Left ventricle myocardium inferior (tissue), 1 donor: ENCODE data around the gene DMRT1. TPM values are rescaled to one million over a fixed set of nuclear protein-coding genes. Genes with fewer than 3 reads are reported as not detected.

Source experiments
- DNase-seq: peaks from one replicate; pipeline ENCODE4 v3.0.0-alpha.2; 2020
- H3K27ac ChIP-seq: fragments of 200-600 bp; replicated peaks from 2 replicates; pipeline ENCODE4 v1.8.0; 2021
- H3K27me3 ChIP-seq: fragments of 200-600 bp; 2 replicates; pipeline ENCODE4 v1.8.0; 2021; ENCODE audit warnings: low read depth
- H3K36me3 ChIP-seq: fragments of 200-600 bp; 2 replicates; pipeline ENCODE4 v1.8.0; 2021
- H3K4me1 ChIP-seq: fragments of 200-600 bp; 2 replicates; pipeline ENCODE4 v1.8.0; 2021
- H3K4me3 ChIP-seq: fragments of 200-600 bp; 2 replicates; pipeline ENCODE4 v1.8.0; 2021; ENCODE audit warnings: mild to moderate bottlenecking, moderate library complexity
- H3K9me3 ChIP-seq: fragments of 200-600 bp; replicated peaks from 2 replicates; pipeline ENCODE4 v1.8.0; 2021
- CTCF ChIP-seq: fragments of 200-600 bp; IDR thresholded peaks from 2 replicates; pipeline ENCODE4 v1.8.0; 2021; ENCODE audit warnings: antibody characterized with exemption, mild to moderate bottlenecking, borderline replicate concordance
- intact Hi-C: fragments of 100-400 bp; cut with micrococcal nuclease; formaldehyde crosslinking; loops from one replicate; pipeline ENCODE4 v1.11.0; 2022
- total RNA-seq: library from RNA; stranded (reverse); fragmentation: NEBNext Ultra II Directional; extraction: Animal tissue kit (Norgen Biotek cat#: 25700); gene quantifications from one replicate; pipeline ENCODE4 v1.2.1, GENCODE V29; 2021
- donor health status: DM: no; HTN: yes; CAD: no; lungs with severe emphysema.

The DMRT1 gene
- total RNA-seq, 1 donor from 2014 or later = not detected

- no peak for TF ChIP-seq CTCF
- intact Hi-C loops = no loop called here
- H3K27ac ChIP-seq = no peak overlapping the region
- no peaks in the 10 kb centered on the region for H3K9me3 ChIP-seq
- no peak overlapping the region for H3K4me3 ChIP-seq
- no peak for DNase-seq
- no peaks in the 10 kb centered on the region for H3K36me3 ChIP-seq
- no peaks in the 10 kb centered on the region for H3K27me3 ChIP-seq
- peaks cover 4% of the 10 kb centered on the region for H3K4me1 ChIP-seq
Measured at GRCh38 chr9:818958-819357, 22.5 kb upstream of the DMRT1 start.

- Histone ChIP-seq H3K4me1 (no peaks in the 10 kb centered on the region), H3K27ac (no peak overlapping the region), H3K36me3 (no peaks in the 10 kb centered on the region), H3K4me3 (no peak overlapping the region), H3K9me3 (no peaks in the 10 kb centered on the region), H3K27me3 (peaks cover 33% of the 10 kb centered on the region)
- TF ChIP-seq CTCF = no peak
- intact Hi-C loops = no loop called here
- no peak for DNase-seq
Measured at GRCh38 chr9:826500-827280, 14.8 kb upstream of the DMRT1 start.

GRCh38 chr9:840343-840742 is 1.2 kb upstream of the DMRT1 start:
- no peaks in the 10 kb centered on the region for H3K9me3 ChIP-seq
- H3K27me3 ChIP-seq = peaks cover 92% of the 10 kb centered on the region
- H3K4me3 ChIP-seq = no peak overlapping the region
- no peak for DNase-seq
- TF ChIP-seq CTCF = no peak
- intact Hi-C loops = no loop called here
- H3K36me3 ChIP-seq = no peaks in the 10 kb centered on the region
- peaks cover 9% of the 10 kb centered on the region for H3K4me1 ChIP-seq
- H3K27ac ChIP-seq = no peak overlapping the region

- H3K9me3 ChIP-seq = no peaks in the 10 kb centered on the region
- H3K36me3 ChIP-seq = no peaks in the 10 kb centered on the region
- H3K27ac ChIP-seq = no peak overlapping the region
- H3K27me3 ChIP-seq = peaks cover 100% of the 10 kb centered on the region
- peaks cover 9% of the 10 kb centered on the region for H3K4me1 ChIP-seq
- intact Hi-C loops = no loop called here
- no peak for TF ChIP-seq CTCF
- H3K4me3 ChIP-seq = no peak overlapping the region
- DNase-seq = no peak
Measured at GRCh38 chr9:842635-843426, 1.3 kb downstream of the DMRT1 start.

- DNase-seq = no peak
- intact Hi-C loops = no loop called here
- H3K4me3 ChIP-seq = no peak overlapping the region
- H3K9me3 ChIP-seq = no peaks in the 10 kb centered on the region
- H3K4me1 ChIP-seq = peaks cover 9% of the 10 kb centered on the region
- no peak for TF ChIP-seq CTCF
- H3K27ac ChIP-seq = no peak overlapping the region
- no peaks in the 10 kb centered on the region for H3K36me3 ChIP-seq
- peaks cover 100% of the 10 kb centered on the region for H3K27me3 ChIP-seq
Measured at GRCh38 chr9:843427-843785, 1.9 kb downstream of the DMRT1 start.
